Heart left ventricle (tissue), 13 donors: ENCODE measurements around the gene ALOXE3.

Experiments
- POLR2A ChIP-seq, 2 donors: fragments of 450-650 bp; IDR thresholded peaks; one replicate each; pipeline ENCODE4 v1.6.1; 2017; ENCODE audit warnings: antibody characterized with exemption in 2 of 2, mild to moderate bottlenecking in 2 of 2, moderate library complexity in 2 of 2
- TF ChIP-seq, protein P1 (sequence below), 12 donors: fragments of 200-600 bp; sonication (generic) in 4 of 12; IDR thresholded peaks; one replicate each; pipeline versions ENCODE4 v1.5.0 to v1.8.0; 2018 to 2022; ENCODE audit warnings: antibody characterized with exemption in 12 of 12, mild to moderate bottlenecking in 5 of 12
- donor health status: ischemic (EF 13 %, LVEDD 7.1; RV severe dilation, severe dysfunction).
- donor health status: DM: no; HTN: yes; CAD: no.
- donor health status: DM: no; HTN: no; CAD: no.
- donor health status: ischemic (EF 25% LVEDD 6.9; RV normal size, moderate dysfunction).
- donor health status: ischemic (EF 25% LVEDD 5.7; RV mildly dilated, moderate dysfunction).
- donor health status: ischemic (EF 35%, LVEDD 5.7; RV mildly dilated, moderate dysfunction).
- donor health status: nonischemic (EF 11% LVEDD 7.7; RV severe dilation, severe dysfunction).
- donor health status: DM: yes; HTN: yes; CAD: no.
- donor health status: PGD.
- donor health status: ischemic (EF 29% LVEDD 5.4; RV normal size, mild dysfunction).
- donor health status: nonischemic (EF 23%, LVEDD 6.1; RV moderate dilation, normal function).

DNA sequence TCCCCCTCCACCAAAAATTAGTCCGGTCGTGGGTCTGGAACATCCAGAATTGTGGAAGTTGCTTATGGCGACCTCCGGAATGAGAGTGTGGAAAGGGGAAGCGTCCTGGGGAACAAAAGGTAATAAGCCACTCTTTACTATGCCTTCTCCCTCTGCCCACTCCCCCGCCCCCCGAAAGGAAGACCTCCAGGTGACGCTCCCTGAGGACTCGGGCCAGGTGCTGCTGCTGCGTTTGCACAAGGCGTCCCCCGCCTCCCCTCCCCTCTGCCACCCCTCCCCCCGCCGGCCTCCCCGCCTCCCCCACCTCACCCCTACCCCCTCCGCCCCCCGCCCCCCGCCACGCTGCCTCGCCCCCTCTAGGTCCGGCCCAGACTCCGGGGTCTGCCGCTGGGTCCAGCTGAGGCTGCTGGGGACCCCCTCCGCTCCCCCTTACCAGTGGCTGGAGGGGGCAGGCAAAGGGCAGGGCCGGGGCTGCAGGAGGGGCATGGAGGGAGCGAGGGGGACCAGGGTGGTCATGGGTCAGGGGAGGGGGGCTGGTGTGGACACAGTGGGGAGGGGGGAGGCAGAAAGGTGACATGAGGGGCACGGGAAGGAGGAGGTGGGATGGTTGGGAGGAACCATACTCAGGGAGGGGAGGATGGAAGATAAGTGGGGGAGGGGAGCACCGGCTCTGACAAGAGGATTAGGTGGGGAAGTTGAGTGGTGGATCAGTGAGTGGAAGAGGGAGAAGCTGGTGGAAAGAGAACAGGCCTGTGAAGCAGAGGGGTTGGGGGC lies 54.4 kb downstream of the ALOXE3 start:
- TF ChIP-seq, protein P1, sequence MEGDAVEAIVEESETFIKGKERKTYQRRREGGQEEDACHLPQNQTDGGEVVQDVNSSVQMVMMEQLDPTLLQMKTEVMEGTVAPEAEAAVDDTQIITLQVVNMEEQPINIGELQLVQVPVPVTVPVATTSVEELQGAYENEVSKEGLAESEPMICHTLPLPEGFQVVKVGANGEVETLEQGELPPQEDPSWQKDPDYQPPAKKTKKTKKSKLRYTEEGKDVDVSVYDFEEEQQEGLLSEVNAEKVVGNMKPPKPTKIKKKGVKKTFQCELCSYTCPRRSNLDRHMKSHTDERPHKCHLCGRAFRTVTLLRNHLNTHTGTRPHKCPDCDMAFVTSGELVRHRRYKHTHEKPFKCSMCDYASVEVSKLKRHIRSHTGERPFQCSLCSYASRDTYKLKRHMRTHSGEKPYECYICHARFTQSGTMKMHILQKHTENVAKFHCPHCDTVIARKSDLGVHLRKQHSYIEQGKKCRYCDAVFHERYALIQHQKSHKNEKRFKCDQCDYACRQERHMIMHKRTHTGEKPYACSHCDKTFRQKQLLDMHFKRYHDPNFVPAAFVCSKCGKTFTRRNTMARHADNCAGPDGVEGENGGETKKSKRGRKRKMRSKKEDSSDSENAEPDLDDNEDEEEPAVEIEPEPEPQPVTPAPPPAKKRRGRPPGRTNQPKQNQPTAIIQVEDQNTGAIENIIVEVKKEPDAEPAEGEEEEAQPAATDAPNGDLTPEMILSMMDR (IDR thresholded peaks at IDR 0.05), result no peak
- TF ChIP-seq POLR2A (IDR thresholded peaks at IDR 0.05), result no peak
